ENCODE results near the gene LARP4B. TPM values are rescaled to one million over a fixed set of nuclear protein-coding genes. Genes with fewer than 3 reads are reported as not detected.

LARP4B gene
- polyA plus RNA-seq, 1 of the 3 experiments (the other 2 are of a cell fraction), result 23.3 TPM

GRCh38 chr10:811379-812175 is 119.9 kb downstream of the LARP4B start:
- CTCF ChIA-PET, result interaction anchor here (0.5 to 3.1 kb wide), 5 partner anchors 7 to 709 kb away, joined by 3 to 7 read pairs (median 4); no protein-coding TSS in a partner anchor

More at GRCh38 chr10:811379-812175, 119.9 kb downstream of the LARP4B start:
- Histone ChIP-seq H3F3A (replicated peaks; ENCODE audit: insufficient read depth) (peaks cover 5% of the 10 kb centered on the region), H3K4me1 (ENCODE audit: control insufficient read depth in 1 of 2, insufficient read depth in 2 of 2, low read depth in 1 of 2, low read length in 1 of 2) (no peaks in the 10 kb centered on the region), H3K27me3 (ENCODE audit: insufficient read depth) (no peaks in the 10 kb centered on the region), H4K20me1 (ENCODE audit: insufficient read depth) (no peaks in the 10 kb centered on the region), H3K9ac (no peak overlapping the region), H3K4me2 (no peak overlapping the region), H3K4me3 (ENCODE audit: low read depth in 2 of 2, low read length in 1 of 2) (no peak overlapping the region), H3K79me2 (ENCODE audit: insufficient read depth) (no peaks in the 10 kb centered on the region; the same call in 1 of the 2 replicates), H3K27ac (ENCODE audit: low read depth in 2 of 2, low read length in 1 of 2) (no peak overlapping the region), H3K9me3 (no peaks in the 10 kb centered on the region), H3K9me2 (no peaks in the 10 kb centered on the region), H2AFZ (ENCODE audit: low read depth) (no peak overlapping the region), H3K36me3 (replicated peaks in 1 of 2; ENCODE audit: control insufficient read depth in 1 of 2, insufficient read depth in 2 of 2, low read length in 1 of 2) (peaks cover 44 to 94% of the 10 kb centered on the region in 2 experiments)
- POLR2A ChIA-PET, result no interaction called here
- DNase-seq, result no peak
- TF ChIP-seq ELF1 (IDR thresholded peaks at IDR 0.05), result no peak
- TF ChIP-seq GATA2 (CRISPR knock-in tag; IDR thresholded peaks at IDR 0.05), result no peak
- no peak for TF ChIP-seq PBX3 (IDR thresholded peaks at IDR 0.05)
- no peak for TF ChIP-seq RCOR1 (IDR thresholded peaks at IDR 0.05; ENCODE audit: low read length)
- no peak for TF ChIP-seq POLR2AphosphoS5 (IDR thresholded peaks at IDR 0.05; ENCODE audit: low read depth, low read length)
- TF ChIP-seq EP300 (IDR thresholded peaks at IDR 0.05; ENCODE audit: borderline replicate concordance in 1 of 2, low read depth in 1 of 2, low read length in 1 of 2), result no peak
- no peak for TF ChIP-seq RAD21 (IDR thresholded peaks at IDR 0.05; ENCODE audit: low read length)
- no peak for TF ChIP-seq MXI1 (IDR thresholded peaks at IDR 0.05; ENCODE audit: low read depth, low read length)
- no peak for TF ChIP-seq FOSL2 (IDR thresholded peaks at IDR 0.05; ENCODE audit: borderline replicate concordance, low read depth)
- TF ChIP-seq TEAD4 (IDR thresholded peaks at IDR 0.05; ENCODE audit: borderline replicate concordance, insufficient read depth), result no peak
- TF ChIP-seq YY1 (IDR thresholded peaks at IDR 0.05; ENCODE audit: low read depth), result no peak
- no peak for TF ChIP-seq RXRA (IDR thresholded peaks at IDR 0.05; ENCODE audit: borderline replicate concordance, low read depth)
- TF ChIP-seq SMC3 (IDR thresholded peaks at IDR 0.05; ENCODE audit: low read depth, low read length), result no peak
- no peak for TF ChIP-seq MAX (IDR thresholded peaks at IDR 0.05; ENCODE audit: low read depth)
- no peak for TF ChIP-seq CTCF (IDR thresholded peaks at IDR 0.05)
- no peak for TF ChIP-seq GABPA (IDR thresholded peaks at IDR 0.05; ENCODE audit: low read depth)
- TF ChIP-seq EZH2phosphoT487 (IDR thresholded peaks at IDR 0.05; ENCODE audit: borderline replicate concordance, low read depth), result no peak
- TF ChIP-seq USF1 (IDR thresholded peaks at IDR 0.05; ENCODE audit: borderline replicate concordance, low read depth), result no peak
- 83% methylated on average over 9 of the region's 9 CpGs for WGBS (ENCODE audit: low lambda C conversion rate)
